Measurements from ENCODE around the gene TNNC1. TPM values are rescaled to one million over a fixed set of nuclear protein-coding genes. Genes with fewer than 3 reads are reported as not detected.

Gene TNNC1
- total RNA-seq, 4 donors from 2014 or later: 3.0 to 4.4 (median 3.4) TPM; not detected in 1

- Histone ChIP-seq H3K27me3 (no peaks in the 10 kb centered on the region), H3K4me3 (no peak overlapping the region), H3K9me3 (no peaks in the 10 kb centered on the region), H3K27ac (no peak overlapping the region), H3K36me3 (no peaks in the 10 kb centered on the region), H3K4me1 (no peaks in the 10 kb centered on the region)
- DNase-seq: no peak
- intact Hi-C loops (cut with DNase I; ENCODE audit: low total_unique reads): no loop called here
- no peak for TF ChIP-seq POLR2A (IDR thresholded peaks at IDR 0.05)
- no peak for TF ChIP-seq CTCF (IDR thresholded peaks at IDR 0.05)
These were observed 6.1 kb downstream of the TNNC1 start for GRCh38 chr3:52447512-52448355.

GRCh38 chr3:52446631-52447511 is 7.0 kb downstream of the TNNC1 start:
- peak; percentile 62 to 64 for DNase-seq
- H3K36me3 ChIP-seq: no peaks in the 10 kb centered on the region
- no peak overlapping the region for H3K27ac ChIP-seq
- H3K4me1 ChIP-seq: no peaks in the 10 kb centered on the region
- no peak for TF ChIP-seq POLR2A (IDR thresholded peaks at IDR 0.05)
- peak; percentile 97 to 100 (median 98) for TF ChIP-seq CTCF (IDR thresholded peaks at IDR 0.05)
- H3K9me3 ChIP-seq: no peaks in the 10 kb centered on the region
- no peak overlapping the region for H3K4me3 ChIP-seq
- intact Hi-C loops (cut with DNase I; ENCODE audit: low total_unique reads): no loop called here
- no peaks in the 10 kb centered on the region for H3K27me3 ChIP-seq

GRCh38 chr3:52446042-52446441 is 7.8 kb downstream of the TNNC1 start:
- Histone ChIP-seq H3K4me3 (no peak overlapping the region), H3K4me1 (no peaks in the 10 kb centered on the region), H3K9me3 (no peaks in the 10 kb centered on the region), H3K27ac (no peak overlapping the region), H3K36me3 (no peaks in the 10 kb centered on the region), H3K27me3 (no peaks in the 10 kb centered on the region)
- no peak for DNase-seq
- intact Hi-C loops (cut with DNase I; ENCODE audit: low total_unique reads): no loop called here
- TF ChIP-seq POLR2A (IDR thresholded peaks at IDR 0.05) (no peak), CTCF (IDR thresholded peaks at IDR 0.05) (no peak)

GRCh38 chr3:52444860-52445793 is 8.7 kb downstream of the TNNC1 start, which contains the start of gene SEMA3G:
Gene SEMA3G (minus strand): TSS chr3:52445103. CDS start chr3:52445027, 76 bp downstream.
- intact Hi-C loops (cut with DNase I; ENCODE audit: low total_unique reads): no loop called here
- no peak within 1 kb of the TSS for H3K27ac ChIP-seq
- H3K4me3 ChIP-seq: no peak within 1 kb of the TSS
- no peaks in the 10 kb centered on the region for H3K36me3 ChIP-seq
- no peaks in the 10 kb centered on the region for H3K9me3 ChIP-seq
- H3K4me1 ChIP-seq: no peaks in the 10 kb centered on the region
- no peak for DNase-seq
- TF ChIP-seq POLR2A (IDR thresholded peaks at IDR 0.05) (peak; percentile 21 to 38), CTCF (IDR thresholded peaks at IDR 0.05) (peak in 3 of 4 experiments; percentile 33 to 57 (median 45))
- no peaks in the 10 kb centered on the region for H3K27me3 ChIP-seq

Measured in uterus (tissue), 4 donors.